Activated T-cell treated with anti-CD3 and anti-CD28 coated beads, Interleukin-2, amount 50 U/mL, for 24 hours (primary cell): ENCODE results near the gene SCP2.
"Not testable (repeated sequence)": the region's sequence is repeated elsewhere in the genome, so short reads cannot be mapped to it uniquely, and the experiment has no call there.

Experiments used
- DNase-seq: peaks from one replicate; pipeline ENCODE4 v3.0.0-alpha.2; 2020
- H3K27ac Mint-ChIP-seq: 2 replicates; pipeline ENCODE4 v1.8.0; 2020; ENCODE audit warnings: mild to moderate bottlenecking, mixed read lengths
- H3K27me3 Mint-ChIP-seq: 2 replicates; pipeline ENCODE4 v1.8.0; 2020; ENCODE audit warnings: mixed read lengths
- H3K36me3 Mint-ChIP-seq: 2 replicates; pipeline ENCODE4 v1.8.0; 2020; ENCODE audit warnings: low read depth, mixed read lengths
- H3K4me1 Mint-ChIP-seq: 2 replicates; pipeline ENCODE4 v1.8.0; 2020; ENCODE audit warnings: low read depth, mixed read lengths
- H3K4me3 Mint-ChIP-seq: 2 replicates; pipeline ENCODE4 v1.8.0; 2020; ENCODE audit warnings: mild to moderate bottlenecking, moderate library complexity, mixed read lengths
- H3K9me3 Mint-ChIP-seq: 2 replicates; pipeline ENCODE4 v1.8.0; 2020; ENCODE audit warnings: mixed read lengths

SCP2 gene

DNA sequence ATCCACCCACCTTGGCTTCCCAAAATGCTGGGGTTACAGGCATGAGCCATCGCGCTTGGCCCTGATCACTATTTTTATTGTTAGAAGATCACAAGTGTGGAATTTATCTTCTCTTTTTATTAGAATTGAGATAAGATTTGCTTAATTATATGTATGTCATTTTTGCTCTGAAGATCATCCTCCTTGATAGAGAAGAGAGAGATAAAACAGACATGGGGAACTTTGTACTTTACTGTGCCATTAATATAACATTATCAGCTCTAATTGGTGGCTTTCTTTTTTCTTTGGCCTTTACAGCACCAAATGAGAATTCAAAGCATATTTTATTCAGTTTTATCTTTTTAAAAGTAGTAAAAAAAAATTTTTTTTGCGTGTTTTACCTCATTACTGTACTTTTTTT lies 46.8 kb downstream of the SCP2 start:
- Mint-ChIP-seq H3K27ac (no peak overlapping the region), H3K9me3 (no peaks in the 10 kb centered on the region), H3K27me3 (no peaks in the 10 kb centered on the region), H3K4me1 (no peaks in the 10 kb centered on the region), H3K4me3 (no peak overlapping the region), H3K36me3 (peaks cover 34% of the 10 kb centered on the region)
- DNase-seq: no peak

DNA sequence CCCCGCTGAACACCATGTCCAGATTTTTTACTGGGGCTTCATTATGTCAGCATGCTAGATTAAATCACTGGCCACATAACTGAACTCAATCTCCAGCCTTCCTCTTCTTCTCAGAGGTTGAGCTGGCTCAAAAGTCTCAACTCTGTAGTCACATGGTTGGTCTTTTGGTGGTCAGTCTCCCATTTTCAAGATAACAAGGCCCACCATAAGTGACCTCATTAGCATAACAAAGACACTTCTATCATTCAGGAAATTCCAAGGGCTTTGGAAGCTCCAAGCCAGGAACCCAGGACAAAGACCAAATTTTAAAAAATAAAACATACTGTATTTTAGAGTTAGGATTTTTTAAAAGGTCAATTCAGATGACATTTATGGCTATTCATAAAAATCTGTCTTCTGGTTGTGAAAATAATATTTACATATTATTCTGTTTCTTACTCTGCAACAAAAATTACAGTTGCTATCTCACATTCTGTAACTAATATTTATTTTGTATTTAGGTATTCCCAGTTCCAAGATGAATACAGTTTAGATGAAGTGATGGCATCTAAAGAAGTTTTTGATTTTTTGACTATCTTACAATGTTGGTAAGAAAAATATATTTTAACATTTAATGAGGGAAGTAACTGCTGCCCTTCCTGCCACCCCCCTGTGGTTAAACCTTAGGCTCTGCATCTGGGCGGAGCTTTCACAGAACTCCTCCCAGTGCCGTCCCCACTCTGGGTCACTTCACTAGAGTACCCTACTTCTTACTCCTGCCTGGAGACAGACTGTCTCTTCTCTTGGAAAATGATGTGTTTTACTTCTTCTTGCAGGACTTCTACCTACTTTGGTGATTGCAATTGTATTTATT lies 49.3 kb downstream of the SCP2 start:
- no peak for DNase-seq
- Mint-ChIP-seq H3K27ac (no peak overlapping the region), H3K4me1 (no peaks in the 10 kb centered on the region), H3K9me3 (no peaks in the 10 kb centered on the region), H3K4me3 (no peak overlapping the region), H3K36me3 (peaks cover 52% of the 10 kb centered on the region), H3K27me3 (no peaks in the 10 kb centered on the region)

DNA sequence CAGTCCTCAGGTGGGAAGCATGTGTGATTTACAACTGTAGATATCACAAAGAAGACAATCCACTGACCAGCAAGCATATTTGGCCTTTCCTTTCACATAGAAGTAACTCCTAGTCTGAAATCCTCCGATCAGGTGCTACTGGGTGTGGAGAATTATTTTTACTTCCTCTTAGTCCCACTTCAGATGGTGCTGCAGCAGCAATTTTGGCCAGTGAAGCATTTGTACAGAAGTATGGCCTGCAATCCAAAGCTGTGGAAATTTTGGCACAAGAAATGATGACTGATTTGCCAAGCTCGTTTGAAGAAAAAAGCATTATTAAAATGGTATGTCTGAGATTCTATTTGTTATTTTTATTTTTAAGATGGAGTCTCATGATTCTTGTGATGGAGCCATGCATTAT lies 51.0 kb downstream of the SCP2 start:
- peaks cover 5% of the 10 kb centered on the region for H3K9me3 Mint-ChIP-seq
- peaks cover 65% of the 10 kb centered on the region for H3K36me3 Mint-ChIP-seq
- no peaks in the 10 kb centered on the region for H3K4me1 Mint-ChIP-seq
- no peak overlapping the region for H3K4me3 Mint-ChIP-seq
- H3K27me3 Mint-ChIP-seq: no peaks in the 10 kb centered on the region
- no peak overlapping the region for H3K27ac Mint-ChIP-seq
- DNase-seq: no peak

DNA sequence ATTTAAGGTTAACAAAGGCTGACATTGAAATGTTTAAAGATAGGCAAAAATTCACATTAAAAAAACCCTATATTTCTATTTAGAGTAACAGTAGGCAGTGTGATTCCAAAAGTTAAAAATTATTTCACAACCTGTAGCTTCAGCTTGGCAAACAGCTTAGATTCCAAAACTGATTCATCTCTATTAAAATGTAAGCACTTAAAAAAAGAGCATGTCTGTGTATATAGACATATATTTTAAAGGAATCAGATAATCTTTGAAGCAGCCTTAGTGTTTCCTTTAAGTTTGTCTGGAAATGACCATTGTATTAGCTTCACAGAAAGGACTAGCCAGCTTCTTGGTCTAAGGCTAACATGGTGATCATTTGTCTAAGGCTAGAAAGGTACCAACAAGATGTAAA lies 65.7 kb downstream of the SCP2 start:
- not testable (repeated sequence) for DNase-seq, H3K27me3 Mint-ChIP-seq, H3K27ac Mint-ChIP-seq, H3K9me3 Mint-ChIP-seq, H3K4me3 Mint-ChIP-seq, H3K4me1 Mint-ChIP-seq
- peaks cover 28% of the 10 kb centered on the region for H3K36me3 Mint-ChIP-seq

DNA sequence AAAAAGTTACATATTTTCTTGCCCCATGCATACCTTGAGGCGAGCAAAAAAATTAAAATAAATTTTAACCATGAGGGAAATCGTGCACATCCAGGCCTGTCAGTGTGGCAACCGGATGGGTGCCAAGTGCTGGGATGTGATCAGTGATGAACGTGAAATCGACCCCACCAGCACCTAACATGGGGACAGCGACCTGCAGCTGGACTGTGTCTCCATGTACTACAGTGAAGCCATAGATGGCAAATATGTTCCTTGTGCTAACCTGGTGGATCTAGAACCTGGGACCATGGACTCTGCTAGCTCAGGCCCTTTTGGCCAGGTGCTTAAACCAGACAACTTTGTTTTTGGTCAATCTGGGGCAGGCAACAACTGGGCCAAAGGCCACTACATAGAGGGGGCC lies 67.6 kb downstream of the SCP2 start:
- Mint-ChIP-seq H3K4me1 (no peaks in the 10 kb centered on the region), H3K27ac (no peak overlapping the region), H3K36me3 (peaks cover 20% of the 10 kb centered on the region), H3K27me3 (no peaks in the 10 kb centered on the region), H3K9me3 (no peaks in the 10 kb centered on the region), H3K4me3 (no peak overlapping the region)
- DNase-seq: no peak

DNA sequence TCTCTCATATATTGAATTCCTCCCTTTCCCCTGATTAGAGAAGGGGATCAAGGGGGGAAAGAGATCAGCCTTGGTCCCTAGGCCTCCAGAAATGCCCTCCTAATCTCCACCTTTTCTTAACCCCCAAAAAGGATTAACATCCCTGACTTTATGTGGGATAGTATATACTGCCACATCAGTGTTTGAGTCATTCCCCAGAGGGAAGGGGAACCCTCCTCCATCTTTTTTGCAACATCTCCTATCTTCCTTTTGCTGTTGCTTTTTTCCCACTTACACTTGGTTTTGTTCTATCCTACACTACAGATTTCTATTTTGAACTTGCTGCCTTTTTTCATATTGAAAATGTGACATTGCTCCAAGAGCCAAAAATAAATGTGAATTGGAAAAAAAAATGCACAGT lies 69.6 kb downstream of the SCP2 start:
- Mint-ChIP-seq H3K4me1 (no peaks in the 10 kb centered on the region), H3K9me3 (no peaks in the 10 kb centered on the region)

DNA sequence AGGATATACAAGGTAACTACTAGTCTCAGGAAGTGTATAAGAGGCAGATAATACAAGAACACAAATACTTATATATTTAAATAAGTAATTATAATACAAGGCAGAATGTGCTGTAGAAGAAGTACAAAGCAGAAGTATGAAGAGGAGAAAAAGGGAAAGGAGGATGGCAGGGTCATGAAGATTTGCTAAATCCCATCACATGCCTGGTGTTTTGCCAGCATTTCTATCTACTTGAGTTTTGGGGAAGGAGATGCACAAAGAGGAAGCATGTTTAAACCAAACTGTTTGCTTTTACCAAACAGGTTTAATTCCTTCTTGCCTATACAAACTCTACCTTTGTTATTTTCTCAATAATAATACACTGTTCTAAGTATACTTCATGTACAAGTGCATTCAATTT lies 74.1 kb downstream of the SCP2 start:
- Mint-ChIP-seq H3K9me3 (no peaks in the 10 kb centered on the region), H3K27ac (no peak overlapping the region), H3K4me3 (no peak overlapping the region), H3K27me3 (no peaks in the 10 kb centered on the region), H3K4me1 (no peaks in the 10 kb centered on the region), H3K36me3 (peaks cover 24% of the 10 kb centered on the region)
- no peak for DNase-seq

More for the DNA sequence above, 69.6 kb downstream of the SCP2 start:
- Mint-ChIP-seq H3K36me3 (peaks cover 16% of the 10 kb centered on the region), H3K27me3 (no peaks in the 10 kb centered on the region), H3K4me3 (no peak overlapping the region), H3K27ac (no peak overlapping the region)
- no peak for DNase-seq

DNA sequence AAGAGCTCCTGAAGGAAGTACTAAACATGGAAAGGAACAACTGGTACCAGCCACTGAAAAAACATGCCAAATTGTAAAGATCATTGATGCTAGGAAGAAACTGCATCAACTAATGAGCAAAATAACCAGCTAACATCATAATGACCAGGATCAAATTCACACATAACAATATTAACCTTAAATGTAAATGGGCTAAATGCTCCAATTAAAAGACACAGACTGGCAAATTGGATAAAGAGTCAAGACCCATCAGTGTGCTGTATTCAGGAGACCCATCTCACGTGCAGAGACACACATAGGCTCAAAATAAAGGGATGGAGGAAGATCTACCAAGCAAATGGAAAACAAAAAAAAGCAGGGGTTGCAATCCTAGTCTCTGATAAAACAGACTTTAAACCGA lies 79.5 kb downstream of the SCP2 start:
- not testable (repeated sequence) for H3K27me3 Mint-ChIP-seq, H3K4me1 Mint-ChIP-seq, H3K4me3 Mint-ChIP-seq, DNase-seq, H3K27ac Mint-ChIP-seq, H3K9me3 Mint-ChIP-seq
- H3K36me3 Mint-ChIP-seq: peaks cover 23% of the 10 kb centered on the region

DNA sequence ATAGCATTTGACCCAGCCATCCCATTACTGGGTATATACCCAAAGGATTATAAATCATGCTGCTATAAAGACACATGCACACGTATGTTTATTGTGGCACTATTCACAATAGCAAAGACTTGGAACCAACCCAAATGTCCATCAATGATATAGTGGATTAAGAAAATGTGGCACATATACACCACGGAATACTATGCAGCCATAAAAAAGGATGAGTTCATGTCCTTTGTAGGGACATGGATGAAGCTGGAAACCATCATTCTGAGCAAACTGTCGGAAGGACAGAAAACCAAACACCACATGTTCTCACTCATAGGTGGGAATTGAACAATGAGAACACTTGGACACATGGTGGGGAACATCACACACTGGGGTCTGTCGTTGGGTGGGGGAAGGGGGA lies 83.2 kb downstream of the SCP2 start:
- H3K27ac Mint-ChIP-seq, DNase-seq, H3K4me3 Mint-ChIP-seq, H3K27me3 Mint-ChIP-seq, H3K9me3 Mint-ChIP-seq: not testable (repeated sequence)
- Mint-ChIP-seq H3K4me1 (peaks cover 10% of the 10 kb centered on the region), H3K36me3 (peaks cover 11% of the 10 kb centered on the region)

DNA sequence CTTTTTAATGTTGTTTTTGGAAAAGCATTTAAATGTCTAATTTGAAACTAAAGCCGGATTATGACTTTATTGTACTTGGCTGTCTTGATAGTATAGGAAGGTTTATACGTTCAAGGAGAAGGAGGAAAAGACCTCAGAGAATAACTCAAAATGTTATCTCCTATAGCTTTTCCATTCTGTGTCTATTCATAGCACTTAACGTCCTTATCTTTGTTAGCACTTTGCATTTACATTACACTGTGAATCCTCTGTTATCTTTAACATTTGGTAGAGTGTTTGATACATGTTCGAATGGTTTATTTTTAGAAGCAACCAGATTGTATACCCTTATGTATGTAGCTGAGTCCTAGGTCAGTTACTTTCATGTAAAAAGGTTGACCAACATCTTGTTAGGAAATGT lies 84.1 kb downstream of the SCP2 start:
- Mint-ChIP-seq H3K9me3 (no peaks in the 10 kb centered on the region), H3K27me3 (no peaks in the 10 kb centered on the region), H3K27ac (no peak overlapping the region), H3K4me1 (peaks cover 19% of the 10 kb centered on the region), H3K36me3 (peaks cover 11% of the 10 kb centered on the region), H3K4me3 (no peak overlapping the region)
- no peak for DNase-seq

DNA sequence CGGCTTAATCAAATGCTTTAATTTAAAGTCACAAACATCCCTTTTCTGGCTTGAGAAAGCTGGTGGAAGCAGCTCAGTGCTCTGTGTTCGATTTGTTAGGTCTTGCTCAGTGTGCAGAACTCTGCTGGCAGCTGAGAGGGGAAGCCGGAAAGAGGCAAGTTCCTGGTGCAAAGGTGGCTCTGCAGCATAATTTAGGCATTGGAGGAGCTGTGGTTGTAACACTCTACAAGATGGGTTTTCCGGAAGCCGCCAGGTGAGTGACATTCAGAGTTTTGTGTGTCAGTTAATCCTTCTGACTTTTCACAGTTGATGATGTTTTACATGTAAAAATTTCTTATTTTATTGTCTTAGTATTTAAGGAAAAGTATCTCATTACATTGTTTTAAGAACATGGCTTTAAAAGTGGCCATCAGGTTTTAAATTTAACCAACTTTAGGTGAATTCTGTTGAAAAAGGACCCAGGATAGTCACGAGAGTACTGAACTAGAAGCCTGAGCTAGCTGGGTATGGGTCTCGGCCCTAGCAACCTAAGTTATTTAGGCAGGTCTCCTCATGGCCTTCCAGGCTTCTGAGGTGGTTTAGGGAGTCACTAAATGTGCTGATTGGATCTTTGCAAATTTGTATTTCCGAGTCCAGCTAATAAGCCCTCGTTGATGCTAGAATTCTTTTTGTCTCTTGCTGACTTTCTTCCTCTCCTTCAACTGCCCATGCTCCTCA lies 87.9 kb downstream of the SCP2 start:
- Mint-ChIP-seq H3K4me3 (peak overlapping the region; percentile 88), H3K9me3 (no peaks in the 10 kb centered on the region), H3K36me3 (peaks cover 29% of the 10 kb centered on the region), H3K27ac (peak overlapping the region; percentile 80), H3K27me3 (no peaks in the 10 kb centered on the region), H3K4me1 (peaks cover 34% of the 10 kb centered on the region)
- peak; percentile 71 for DNase-seq

DNA sequence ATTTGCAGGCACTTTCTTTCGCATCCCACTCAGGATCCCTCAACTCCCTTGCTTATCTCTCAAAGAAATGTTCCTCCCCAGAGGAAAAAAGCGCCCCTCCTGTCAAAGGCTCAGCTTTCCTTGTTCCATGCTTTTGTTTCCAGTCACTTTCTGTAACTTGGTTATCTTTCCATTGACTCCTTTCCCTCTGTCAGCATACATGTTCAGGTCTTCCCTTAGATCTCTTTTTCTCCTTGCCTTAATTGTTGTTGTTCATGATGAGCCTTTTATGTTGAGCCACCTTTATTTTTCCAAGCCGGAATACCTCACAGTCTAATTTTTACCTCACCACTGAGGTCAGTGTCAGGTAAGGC lies 88.4 kb downstream of the SCP2 start:
- Mint-ChIP-seq H3K4me3 (peak overlapping the region; percentile 88), H3K27me3 (no peaks in the 10 kb centered on the region), H3K4me1 (peaks cover 34% of the 10 kb centered on the region), H3K36me3 (peaks cover 29% of the 10 kb centered on the region), H3K27ac (peak overlapping the region; percentile 80), H3K9me3 (no peaks in the 10 kb centered on the region)
- no peak for DNase-seq

DNA sequence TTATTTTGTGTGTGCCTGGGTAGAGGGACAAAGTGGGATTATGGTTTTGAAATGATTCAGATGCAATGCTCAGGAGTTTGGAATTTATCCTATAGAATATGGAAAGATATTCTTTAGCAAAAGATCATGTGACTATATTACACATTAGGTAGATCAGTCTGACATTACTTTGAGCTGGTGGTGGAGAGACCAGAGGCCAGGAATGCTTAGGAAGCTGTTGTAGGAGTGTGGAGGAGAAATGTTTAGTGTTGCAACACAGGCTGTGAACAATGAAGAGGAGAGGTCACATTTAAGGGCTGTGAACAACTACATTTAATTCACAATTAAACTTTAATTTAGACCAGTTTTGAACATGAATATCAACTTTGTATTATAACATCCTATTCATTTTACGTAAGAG lies 89.6 kb downstream of the SCP2 start:
- no peak for DNase-seq
- Mint-ChIP-seq H3K4me3 (no peak overlapping the region), H3K27ac (no peak overlapping the region), H3K27me3 (no peaks in the 10 kb centered on the region), H3K4me1 (peaks cover 36% of the 10 kb centered on the region), H3K36me3 (peaks cover 32% of the 10 kb centered on the region), H3K9me3 (no peaks in the 10 kb centered on the region)

DNA sequence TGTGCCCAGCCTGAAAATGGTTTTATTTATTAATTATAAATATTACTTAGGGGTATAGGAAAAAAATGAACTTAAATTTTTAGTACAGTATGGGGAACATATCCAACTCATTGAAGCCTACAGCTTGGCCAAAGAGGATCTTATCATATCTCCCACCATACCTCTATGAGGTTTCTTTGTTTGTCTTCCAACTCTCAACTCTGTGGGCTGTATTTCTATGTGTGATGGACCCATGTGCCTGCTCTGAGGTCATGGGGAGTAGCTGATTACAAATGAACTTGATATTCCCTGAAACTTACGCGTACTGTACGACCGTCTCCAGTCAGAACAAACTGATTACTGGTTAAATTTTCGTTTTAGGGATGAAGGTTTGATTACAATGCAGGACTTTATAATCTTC lies 93.5 kb downstream of the SCP2 start:
- Mint-ChIP-seq H3K4me1 (peaks cover 30% of the 10 kb centered on the region), H3K4me3 (no peak overlapping the region), H3K36me3 (peaks cover 24% of the 10 kb centered on the region), H3K27ac (no peak overlapping the region), H3K27me3 (no peaks in the 10 kb centered on the region), H3K9me3 (no peaks in the 10 kb centered on the region)
- DNase-seq: no peak

DNA sequence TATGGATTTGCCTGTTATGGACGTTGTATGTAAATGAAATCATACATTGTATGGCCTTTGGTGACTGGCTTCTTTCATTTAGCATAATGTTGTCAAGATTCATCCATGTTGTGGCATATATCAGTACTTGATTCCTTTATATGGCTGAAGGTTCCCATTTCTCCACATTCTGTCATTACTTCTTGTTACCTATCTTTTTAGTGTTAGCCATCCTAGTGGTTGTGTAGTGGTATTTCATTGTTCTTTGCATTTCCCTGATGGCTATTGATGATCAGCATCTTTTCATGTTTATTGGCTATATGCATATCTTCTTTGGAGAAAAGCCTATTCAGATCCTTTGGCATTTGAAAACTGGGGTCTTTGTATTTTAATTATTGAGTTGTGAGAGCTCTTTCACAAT lies 95.1 kb downstream of the SCP2 start:
- Mint-ChIP-seq H3K36me3 (peaks cover 18% of the 10 kb centered on the region), H3K4me3 (no peak overlapping the region), H3K9me3 (no peaks in the 10 kb centered on the region), H3K27ac (no peak overlapping the region), H3K4me1 (peaks cover 17% of the 10 kb centered on the region), H3K27me3 (no peaks in the 10 kb centered on the region)
- DNase-seq: no peak
